Raji (cell line): Measurements from ENCODE around the gene MAP4K3.
A peak's percentile ranks its signal among the peaks of the same experiment; 100 is the strongest.

ENCODE experiments used
- POLR2A ChIP-seq: IDR thresholded peaks from 2 replicates; pipeline ENCODE4 v1.6.1; 2011; ENCODE audit warnings: low read depth, low read length, control low read depth; ENCODE audit not compliant: insufficient read depth

MAP4K3 gene

DNA sequence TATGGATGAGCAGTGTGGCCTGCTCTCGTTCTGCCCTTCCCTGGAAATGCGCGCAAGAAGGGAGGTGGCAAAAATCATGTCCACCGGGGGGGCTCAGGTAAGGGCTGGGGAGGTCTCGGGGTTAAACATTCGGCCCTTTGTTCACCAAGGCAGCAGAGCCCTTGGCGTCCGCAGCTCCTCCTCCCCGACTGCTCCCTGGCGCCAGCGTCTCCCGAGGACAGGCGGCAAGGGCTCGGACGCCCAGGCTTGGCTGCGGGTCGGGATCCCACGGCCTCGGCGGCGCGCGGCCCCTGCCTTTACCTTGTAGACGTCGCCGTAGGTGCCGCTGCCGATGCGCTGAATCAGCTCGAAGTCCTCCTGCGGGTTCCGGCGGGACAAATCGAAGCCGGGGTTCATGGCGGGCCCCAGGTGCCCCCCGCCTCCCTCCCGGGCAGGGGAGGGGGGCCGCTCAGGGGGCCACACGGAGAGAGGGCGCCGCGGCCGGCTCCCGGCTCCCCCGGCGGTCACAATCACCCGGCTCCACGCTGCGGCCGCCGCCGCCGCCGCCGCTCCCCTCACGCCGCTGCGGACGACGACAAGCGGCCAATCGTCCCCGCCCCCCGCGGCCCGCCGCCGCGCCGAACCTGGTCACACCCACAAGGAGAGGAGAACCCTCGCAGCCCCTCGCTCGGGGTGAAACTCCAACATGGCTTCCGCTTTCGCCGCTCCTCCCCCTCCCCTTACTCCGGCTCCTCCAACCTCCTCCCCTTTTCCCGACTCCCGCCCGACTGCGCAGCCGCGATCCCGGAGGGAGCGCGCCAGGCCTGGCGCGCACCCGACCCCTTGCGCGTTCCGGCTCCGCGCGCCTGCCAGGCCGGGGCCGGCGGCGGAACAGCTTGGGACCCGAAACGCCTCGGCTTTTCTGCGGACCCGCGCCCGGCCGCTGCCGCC is at the start of gene MAP4K3:
Gene MAP4K3 (minus strand): TSS at position 694 of the 930 bp plus-strand sequence. CDS start 298 bp downstream, at position 396.
- TF ChIP-seq POLR2A, result peak; percentile 72

DNA sequence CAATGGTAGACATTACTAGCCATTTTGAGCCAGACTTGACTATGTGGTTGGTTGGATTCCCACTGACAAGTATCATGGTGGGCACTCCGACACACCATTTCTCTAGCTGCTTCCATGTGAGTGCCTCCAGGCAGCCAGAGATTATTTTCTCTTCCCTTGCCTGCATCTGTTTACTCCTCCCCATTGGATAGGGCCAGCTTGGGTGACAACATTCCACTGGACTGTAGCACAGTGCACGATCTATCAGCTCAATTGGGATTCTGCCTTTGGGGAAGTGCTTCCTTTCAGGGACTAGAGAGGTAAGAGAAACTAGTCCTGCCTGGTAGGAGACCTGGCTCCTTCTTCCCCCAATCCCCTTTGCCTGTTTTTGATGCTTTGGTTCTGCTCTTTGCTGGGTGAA is 49.0 kb upstream of the MAP4K3 start:
- no peak for TF ChIP-seq POLR2A

DNA sequence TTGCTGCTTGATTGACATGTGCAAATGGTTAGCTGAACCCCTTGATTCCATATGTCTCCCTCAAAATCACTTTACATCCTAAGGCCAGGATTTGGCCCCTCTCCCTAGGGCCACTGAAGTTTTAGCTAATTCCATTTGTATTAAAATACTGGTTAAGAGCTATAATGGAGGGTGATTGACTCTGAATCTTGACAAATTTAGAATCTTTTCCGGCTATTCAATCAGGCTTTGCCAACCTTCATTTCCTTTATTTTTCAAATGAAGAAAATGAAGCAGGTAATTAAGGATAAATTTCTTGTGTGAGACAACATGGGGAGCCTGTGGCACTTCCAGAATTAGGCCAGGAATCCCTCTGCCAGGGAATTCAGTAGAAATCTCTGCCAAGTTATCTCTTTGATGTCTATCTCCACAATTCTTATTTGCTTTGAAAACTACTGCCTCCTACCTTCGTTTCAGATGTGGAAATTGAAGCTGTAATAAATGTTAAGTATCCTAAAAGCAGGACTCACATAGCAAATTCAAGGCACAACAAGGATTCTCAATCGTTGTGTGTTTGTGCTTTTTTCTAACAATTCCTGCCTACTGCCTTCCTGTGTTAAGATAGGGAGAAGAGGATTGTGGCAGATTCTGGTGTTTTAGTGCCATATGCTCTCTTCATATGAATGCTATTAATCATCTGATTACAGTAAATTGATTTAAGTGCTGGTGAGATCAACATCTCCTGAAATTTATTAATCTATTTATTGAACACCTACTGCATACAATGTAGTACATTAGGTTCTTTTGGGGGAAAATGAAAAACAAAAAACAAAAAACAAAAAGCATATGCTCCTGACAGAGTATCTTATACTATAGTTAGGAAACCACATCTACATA is 47.8 kb upstream of the MAP4K3 start:
- no peak for TF ChIP-seq POLR2A

DNA sequence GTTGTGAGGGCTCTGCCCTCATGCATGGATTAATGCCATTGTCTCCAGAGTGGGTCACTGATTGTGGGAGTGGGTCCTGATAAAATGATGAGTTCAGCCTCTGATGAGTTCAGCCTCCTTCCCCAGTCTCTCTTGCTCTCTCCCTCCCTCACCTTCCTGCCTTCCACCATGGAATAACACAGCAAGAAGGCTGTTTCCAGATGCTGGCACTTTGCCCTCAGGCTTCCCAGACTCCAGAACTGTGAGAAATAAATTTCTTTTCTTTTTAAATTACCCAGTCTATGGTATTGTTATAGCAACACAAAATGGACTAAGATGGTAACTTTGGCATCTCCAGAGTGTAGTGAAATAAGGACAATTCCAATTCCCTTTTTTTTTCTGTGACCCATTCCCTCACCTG is 47.1 kb upstream of the MAP4K3 start:
- no peak for TF ChIP-seq POLR2A

DNA sequence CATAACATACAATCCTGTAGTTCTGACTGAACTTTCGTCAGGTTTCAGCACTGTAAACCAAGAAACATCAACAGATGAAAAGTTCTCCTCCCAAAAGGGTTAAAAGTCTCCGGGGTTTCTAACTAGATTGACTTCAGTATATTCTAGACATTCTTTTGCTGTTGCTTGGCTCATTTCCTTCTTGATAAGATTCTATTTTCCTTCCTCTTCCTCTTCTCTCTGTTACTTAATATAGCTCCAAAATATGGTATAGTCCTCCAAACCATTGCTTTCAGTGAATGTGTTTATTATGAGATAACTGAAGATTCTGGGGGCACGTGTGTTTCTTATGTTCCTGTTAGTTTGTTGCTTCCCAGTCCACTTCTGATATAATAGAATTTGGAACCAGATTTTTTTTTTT is 46.4 kb upstream of the MAP4K3 start:
- TF ChIP-seq POLR2A, result no peak

DNA sequence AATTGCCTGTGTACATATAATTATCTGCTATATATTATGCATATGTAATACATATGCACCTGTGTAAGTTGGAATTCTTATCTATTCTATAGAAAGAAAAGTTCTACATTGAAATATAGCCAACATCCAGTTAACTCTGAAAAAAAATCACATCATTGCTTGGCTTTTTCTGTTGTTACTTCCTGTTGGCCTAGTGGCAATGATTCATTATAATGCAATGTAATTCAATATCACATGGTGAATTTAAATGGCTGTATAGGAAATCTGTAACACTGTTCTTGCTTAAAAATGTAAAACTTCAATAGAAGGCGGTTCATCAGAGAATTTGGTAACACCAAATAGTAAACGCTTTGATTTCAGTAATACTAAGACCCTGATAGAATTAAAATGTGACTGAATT is 44.5 kb upstream of the MAP4K3 start:
- no peak for TF ChIP-seq POLR2A

DNA sequence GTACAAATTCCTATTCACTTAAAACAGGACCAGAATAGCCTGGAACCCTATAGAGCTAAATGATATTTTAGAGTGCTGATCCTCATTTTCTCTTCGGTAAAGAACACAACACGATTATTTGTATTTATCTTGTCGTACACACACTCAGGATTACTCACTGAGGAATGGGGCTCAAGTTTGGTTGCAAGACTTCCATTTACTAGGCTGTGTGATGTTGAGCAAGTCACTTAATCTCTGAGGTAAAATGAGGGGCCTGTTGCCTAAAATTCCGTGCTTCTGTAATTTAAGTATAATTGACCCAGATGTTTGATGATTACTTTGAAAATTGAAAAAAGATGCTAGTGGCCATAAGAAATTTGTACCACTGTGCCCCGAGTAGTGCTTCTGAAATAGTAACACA is 42.6 kb upstream of the MAP4K3 start:
- TF ChIP-seq POLR2A, result no peak

DNA sequence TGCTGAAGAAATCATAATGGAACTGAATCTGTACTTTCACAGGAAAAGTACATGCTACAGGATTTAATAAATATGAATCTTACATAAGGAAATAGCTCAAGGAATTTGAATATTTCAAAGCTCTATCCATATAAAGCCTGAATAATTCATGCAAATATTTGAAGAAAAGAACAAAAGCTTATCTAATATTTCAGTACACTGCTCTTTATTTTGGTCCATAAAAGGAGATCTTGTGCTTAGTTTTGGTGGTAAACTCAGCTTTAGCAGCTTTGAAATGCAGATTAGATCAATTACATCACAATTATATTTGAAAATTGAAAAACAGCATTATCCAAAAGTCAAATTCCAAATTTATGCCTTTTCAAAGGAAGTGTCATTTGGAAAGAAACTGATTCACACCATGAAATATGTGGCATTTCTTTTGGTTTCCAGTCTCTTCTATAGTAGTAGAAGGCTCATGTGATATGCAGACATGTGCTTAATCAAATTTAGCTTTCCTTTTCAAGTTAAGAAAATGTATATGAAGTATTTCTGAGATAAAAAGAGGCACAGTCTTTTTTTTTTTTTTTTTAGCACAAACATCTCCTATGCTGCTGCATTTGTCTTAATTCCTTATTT is 42.1 kb upstream of the MAP4K3 start:
- TF ChIP-seq POLR2A, result no peak

DNA sequence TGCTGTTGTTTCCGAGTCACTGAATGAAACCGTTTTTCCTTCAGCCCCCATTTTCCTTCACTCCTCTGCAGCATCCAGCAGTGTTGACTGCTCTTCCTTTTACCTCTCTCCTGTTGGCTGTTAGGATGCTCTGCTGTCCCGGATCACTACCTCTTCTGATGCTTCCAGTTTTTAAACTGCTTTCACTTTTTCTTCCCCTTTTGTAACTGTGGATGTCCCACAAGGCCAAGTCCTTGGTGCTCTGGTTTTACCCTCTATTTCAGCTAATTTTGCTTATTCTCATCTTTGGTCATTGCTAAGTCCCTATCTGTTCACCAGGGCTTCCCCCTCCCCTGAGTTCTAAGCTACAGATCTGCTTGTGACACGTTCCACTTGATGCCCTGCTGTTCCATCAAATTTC is 39.4 kb upstream of the MAP4K3 start:
- no peak for TF ChIP-seq POLR2A

DNA sequence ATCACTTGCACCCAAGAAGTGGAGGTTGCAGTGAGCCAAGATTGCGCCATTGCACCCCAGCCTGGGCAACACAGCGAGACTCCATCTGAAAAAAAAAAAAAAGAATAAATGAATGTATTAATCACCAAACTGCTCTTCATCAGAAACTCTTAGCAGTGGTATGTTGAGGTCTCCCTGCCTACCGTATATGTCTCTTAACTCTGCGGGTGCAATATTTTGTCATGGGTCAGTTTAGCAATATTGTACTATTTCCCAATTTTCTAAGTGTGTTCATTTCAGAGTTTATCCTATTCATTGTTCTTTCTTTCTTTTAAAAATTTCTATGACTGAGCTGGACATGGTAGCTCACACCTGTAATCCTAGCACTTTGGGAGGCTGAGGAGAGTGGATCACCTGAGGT is 37.9 kb upstream of the MAP4K3 start:
- TF ChIP-seq POLR2A, result no peak

DNA sequence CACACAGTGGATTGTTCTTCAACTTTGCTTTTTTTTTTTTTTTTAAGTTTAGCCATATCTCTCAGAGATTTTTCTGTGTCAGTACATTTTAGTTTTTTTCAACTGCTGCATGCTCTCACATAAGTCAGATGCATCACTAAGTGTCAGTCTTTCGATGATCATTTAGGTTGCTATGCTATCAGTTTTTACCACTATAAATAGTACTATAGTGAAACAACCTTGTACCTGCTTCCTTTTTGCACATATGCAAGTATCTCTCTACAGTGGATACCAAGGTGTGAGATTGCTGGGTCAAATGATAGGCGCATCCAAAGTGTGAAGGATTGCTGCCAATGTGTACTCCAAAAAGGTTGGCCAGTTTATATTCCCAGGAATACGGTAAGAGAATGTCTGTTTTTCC is 33.5 kb upstream of the MAP4K3 start:
- no peak for TF ChIP-seq POLR2A

DNA sequence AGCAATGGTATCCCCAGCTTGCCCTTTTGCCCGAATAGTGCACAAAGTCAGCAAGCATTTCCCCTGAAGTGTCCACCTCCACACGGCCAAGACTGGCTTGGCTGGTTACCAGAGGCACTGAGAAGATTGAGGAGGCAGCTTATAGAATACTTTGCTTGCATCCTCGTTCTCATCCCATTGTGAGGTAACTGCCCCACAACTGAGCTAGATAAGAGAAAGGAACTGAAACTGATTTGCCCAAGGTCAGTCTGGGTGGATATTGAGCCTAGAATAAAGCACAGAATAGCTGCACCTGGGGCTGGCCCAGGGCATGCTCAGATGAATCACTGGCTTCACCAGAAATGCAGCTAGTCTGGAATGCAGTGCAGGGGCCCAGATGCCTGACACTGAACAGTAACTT is 32.7 kb upstream of the MAP4K3 start:
- TF ChIP-seq POLR2A, result no peak

DNA sequence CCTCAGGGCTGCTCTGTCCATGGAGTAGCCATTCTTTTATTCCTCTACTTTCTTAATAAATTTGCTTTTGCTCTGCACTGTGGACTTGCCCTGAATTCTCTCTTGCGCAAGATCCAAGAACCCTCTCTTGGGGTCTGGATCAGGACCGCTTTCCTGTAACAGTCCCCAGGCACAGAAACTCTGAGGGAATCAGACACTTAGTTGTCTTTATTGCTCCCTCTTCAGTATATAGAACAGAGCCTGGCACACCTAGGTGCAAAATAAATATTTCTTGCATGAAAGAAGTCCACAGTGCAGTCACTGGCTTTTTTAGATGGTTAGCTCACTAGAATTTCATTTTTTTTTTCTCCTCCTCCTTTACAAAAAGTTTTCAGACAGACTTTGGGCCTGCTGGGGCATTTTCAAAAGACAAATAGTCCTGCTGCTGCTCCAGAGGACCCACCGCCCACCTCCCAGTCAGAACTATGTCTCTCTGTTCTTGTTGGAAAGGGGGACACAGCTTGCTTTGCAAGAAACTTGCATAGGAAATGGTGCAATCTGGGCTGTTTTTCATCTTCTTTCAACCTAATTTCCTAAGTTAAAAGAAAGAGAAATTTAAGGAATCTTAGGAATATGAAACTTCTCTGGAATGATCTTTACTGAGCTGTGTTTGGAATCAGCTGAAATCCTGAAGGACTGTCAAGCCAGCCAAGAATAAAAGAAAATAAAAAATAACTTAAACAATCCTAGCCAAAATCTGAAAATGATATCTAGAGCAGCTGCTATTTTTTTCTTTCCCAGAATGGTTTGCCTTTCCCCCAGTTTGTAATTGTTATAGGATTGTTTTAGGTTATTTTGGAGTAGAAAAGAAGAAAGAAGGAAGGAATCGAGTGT is 31.7 kb upstream of the MAP4K3 start:
- no peak for TF ChIP-seq POLR2A

DNA sequence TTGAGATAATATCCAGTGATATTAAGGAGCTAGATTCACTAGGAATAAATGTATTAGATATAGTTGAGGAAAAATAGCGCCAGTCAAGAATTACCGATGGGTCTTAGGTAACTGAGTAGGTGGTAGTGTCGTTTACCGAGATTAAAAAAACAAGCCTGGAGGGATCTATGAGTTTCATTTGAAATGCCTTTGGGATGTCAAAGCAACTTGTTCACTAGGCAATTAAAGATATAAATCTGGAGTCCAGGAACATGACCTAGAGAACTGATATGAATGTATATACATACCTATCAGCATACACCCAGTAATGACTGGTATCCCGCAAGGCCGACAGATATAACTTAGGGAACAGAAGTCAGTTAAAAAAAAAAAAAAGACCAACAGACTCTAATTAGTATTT is 29.2 kb upstream of the MAP4K3 start:
- no peak for TF ChIP-seq POLR2A
